Central memory CD4-positive, alpha-beta T cell (primary cell): ENCODE results near the gene BAG1.

ENCODE experiments used
- DNase-seq: peaks from one replicate; pipeline ENCODE4 v3.0.0; 2022

Gene BAG1

DNA sequence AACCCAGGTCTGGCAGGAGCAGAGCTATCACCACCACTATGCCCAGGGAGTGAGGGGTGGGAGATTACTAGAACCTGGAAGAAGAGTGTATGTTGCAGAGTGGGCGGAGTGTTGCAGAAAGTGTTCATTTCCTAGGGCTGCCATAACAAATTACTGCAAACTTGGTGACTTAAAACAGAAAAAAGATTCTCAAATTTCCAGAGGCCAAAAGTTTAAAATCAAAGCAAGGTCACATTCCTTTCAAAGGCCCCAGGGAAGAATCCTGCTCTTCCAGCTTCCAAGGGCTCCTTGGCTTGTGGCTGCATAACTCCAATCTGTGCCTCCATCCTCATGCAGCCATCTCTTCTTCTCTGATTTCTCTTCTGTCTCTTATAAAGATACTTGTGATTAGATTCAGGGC lies 55.1 kb downstream of the BAG1 start:
- no peak for DNase-seq

GRCh38 chr9:33202552-33203201 lies 61.8 kb downstream of the BAG1 start:
- DNase-seq = peak; percentile 16
